ENCODE results near the gene SLC9A3. TPM values are rescaled to one million over a fixed set of nuclear protein-coding genes. Genes with fewer than 3 reads are reported as not detected.

The SLC9A3 gene
- total and polyA plus RNA-seq, 2 of the 13 experiments (the other 11 are each of a cell fraction or from before 2014, with no cell fraction given), result 1.5 to 1.8 TPM

- Histone ChIP-seq H2AFZ (ENCODE audit: low read length) (no peak overlapping the region), H3K27ac (ENCODE audit: extremely low read length, insufficient read depth, low read length) (peak overlapping the region; percentile 42), H3K36me3 (replicated peaks in 1 of 2; ENCODE audit: control insufficient read depth in 1 of 2, insufficient read depth in 2 of 2, low read length in 2 of 2) (peaks cover 16 to 21% of the 10 kb centered on the region in 2 experiments; a peak in 4 of 5 replicates), H3K9me3 (ENCODE audit: low read length) (no peaks in the 10 kb centered on the region), H3K4me3 (replicated peaks in 1 of 3; ENCODE audit: insufficient read depth in 1 of 3, low read depth in 2 of 3, low read length in 3 of 3) (peak overlapping the region; percentile 95 to 100 (median 99)), H3K27me3 (ENCODE audit: control insufficient read depth in 1 of 2, insufficient read depth in 2 of 2, low read length in 2 of 2) (peaks cover 0 to 3% of the 10 kb centered on the region in 2 experiments; a peak in 1 of 5 replicates), H3K9ac (ENCODE audit: insufficient read depth, low read depth, low read length) (peak overlapping the region; percentile 87), H3K4me2 (ENCODE audit: low read depth, low read length) (peak overlapping the region; percentile 97), H4K20me1 (ENCODE audit: insufficient read depth, low read length) (no peaks in the 10 kb centered on the region), H3K4me1 (ENCODE audit: insufficient read depth, low read length) (peaks cover 19% of the 10 kb centered on the region), H3K79me2 (ENCODE audit: insufficient read depth, low read length) (peaks cover 17% of the 10 kb centered on the region)
- intact Hi-C loops (cut with micrococcal nuclease; ENCODE audit: unreplicated experiment) (loop anchor here (5.0 kb wide), 1 partner anchor 226 kb away; the partner anchor contains the start of genes CCDC127 and SDHA), in situ Hi-C loops (cut with HindIII; ENCODE audit: extremely low pct_ligation_motif_present, low pct_unique_long_range_greater_than_20kb) (no loop called here)
- CTCF ChIA-PET (ENCODE audit: low intra/inter-chr PET ratio, low total read pairs), result no interaction called here
- FAIRE-seq (no peak), ATAC-seq (peak; percentile 15), DNase-seq (ENCODE audit: low spot score) (no peak)
- BruUV-seq (replicated peaks), result no TSS peak
- POLR2A ChIA-PET, result interaction anchor here (1.0 kb wide), 1 partner anchor 12 kb away, joined by 3 read pairs; no protein-coding TSS in a partner anchor
- 0% methylated on average over 11 of the region's 62 CpGs for WGBS (ENCODE audit: low lambda C conversion rate)
- TF ChIP-seq THAP7 (CRISPR knock-in tag; IDR thresholded peaks at IDR 0.05) (peak; percentile 66; the same call in 1 of the 2 replicates), SMAD1 (CRISPR knock-in tag; IDR thresholded peaks at IDR 0.05; ENCODE audit: borderline replicate concordance, low read depth) (no peak), ZNF574 (CRISPR knock-in tag; IDR thresholded peaks at IDR 0.05) (peak; percentile 32; the same call in 1 of the 2 replicates), ZNF704 (CRISPR knock-in tag; IDR thresholded peaks at IDR 0.05; ENCODE audit: borderline replicate concordance) (no peak), PPARG (CRISPR knock-in tag; conservative IDR thresholded peaks at IDR 0.05) (no peak), TBL1XR1 (IDR thresholded peaks at IDR 0.05; ENCODE audit: borderline replicate concordance, low read length, partially characterized antibody) (no peak), MED1 (CRISPR knock-in tag; IDR thresholded peaks at IDR 0.05) (no peak), HNF1B (CRISPR knock-in tag; IDR thresholded peaks at IDR 0.05) (peak; percentile 25; the same call in 1 of the 2 replicates), ETV5 (CRISPR knock-in tag; IDR thresholded peaks at IDR 0.05; ENCODE audit: borderline replicate concordance) (no peak), KMT2B (CRISPR knock-in tag; IDR thresholded peaks at IDR 0.05) (no peak), MYNN (CRISPR knock-in tag; IDR thresholded peaks at IDR 0.05; ENCODE audit: low read depth) (no peak), ZNF660 (CRISPR knock-in tag; IDR thresholded peaks at IDR 0.05; ENCODE audit: borderline replicate concordance, low read depth) (no peak), MEIS1 (CRISPR knock-in tag; IDR thresholded peaks at IDR 0.05; ENCODE audit: borderline replicate concordance) (no peak)
- TF ChIP-seq, protein P1, sequence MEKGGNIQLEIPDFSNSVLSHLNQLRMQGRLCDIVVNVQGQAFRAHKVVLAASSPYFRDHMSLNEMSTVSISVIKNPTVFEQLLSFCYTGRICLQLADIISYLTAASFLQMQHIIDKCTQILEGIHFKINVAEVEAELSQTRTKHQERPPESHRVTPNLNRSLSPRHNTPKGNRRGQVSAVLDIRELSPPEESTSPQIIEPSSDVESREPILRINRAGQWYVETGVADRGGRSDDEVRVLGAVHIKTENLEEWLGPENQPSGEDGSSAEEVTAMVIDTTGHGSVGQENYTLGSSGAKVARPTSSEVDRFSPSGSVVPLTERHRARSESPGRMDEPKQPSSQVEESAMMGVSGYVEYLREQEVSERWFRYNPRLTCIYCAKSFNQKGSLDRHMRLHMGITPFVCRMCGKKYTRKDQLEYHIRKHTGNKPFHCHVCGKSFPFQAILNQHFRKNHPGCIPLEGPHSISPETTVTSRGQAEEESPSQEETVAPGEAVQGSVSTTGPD (CRISPR knock-in tag; IDR thresholded peaks at IDR 0.05), result no peak
Measured at GRCh38 chr5:443239-444151, 80.8 kb downstream of the SLC9A3 start.

Data from HepG2 (cell line).